Astrocyte (in vitro differentiated cells and primary cell): ENCODE measurements around the gene PEX11A. TPM values are rescaled to one million over a fixed set of nuclear protein-coding genes. Genes with fewer than 3 reads are reported as not detected.
A peak's percentile ranks its signal among the peaks of the same experiment; 100 is the strongest.

Experiments
- DNase-seq: peaks from one replicate; pipeline ENCODE4 v3.0.0-alpha.2; 2010; ENCODE audit warnings: low read depth
- FAIRE-seq: peaks from 2 replicates; lab custom pipeline; 2011; peaks lifted over from hg19 to GRCh38; lab: Jason Lieb, UNC
- H2AFZ ChIP-seq: 2 replicates; pipeline ENCODE4 v1.6.0; 2012; ENCODE audit warnings: low read depth, low read length, inconsistent platforms
- H3K27ac ChIP-seq: 2 replicates; pipeline ENCODE4 v1.5.1; 2011; ENCODE audit warnings: low read depth, low read length, inconsistent platforms
- H3K27me3 ChIP-seq: 2 replicates; pipeline ENCODE4 v1.6.0; 2011; ENCODE audit warnings: low read length, inconsistent platforms; ENCODE audit not compliant: insufficient read depth
- H3K36me3 ChIP-seq: 2 replicates; pipeline ENCODE4 v1.5.1; 2011; ENCODE audit warnings: low read length, inconsistent platforms; ENCODE audit not compliant: insufficient read depth
- H3K4me1 ChIP-seq: 2 replicates; pipeline ENCODE4 v1.5.1; 2011; ENCODE audit warnings: low read length, inconsistent platforms; ENCODE audit not compliant: insufficient read depth
- H3K4me2 ChIP-seq: 2 replicates; pipeline ENCODE4 v1.6.0; 2012; ENCODE audit warnings: low read length, inconsistent platforms
- H3K4me3 ChIP-seq: 2 replicates; pipeline ENCODE4 v1.5.1; 2011; ENCODE audit warnings: low read depth, mild to moderate bottlenecking, low read length, inconsistent platforms; ENCODE audit not compliant: insufficient read depth
- H3K79me2 ChIP-seq: 2 replicates; pipeline ENCODE4 v1.6.0; 2012; ENCODE audit warnings: mild to moderate bottlenecking, low read length, inconsistent platforms; ENCODE audit not compliant: insufficient read depth
- H3K9ac ChIP-seq: 2 replicates; pipeline ENCODE4 v1.6.0; 2012; ENCODE audit warnings: mild to moderate bottlenecking, low read length, inconsistent platforms
- H3K9me3 ChIP-seq: 2 replicates; pipeline ENCODE4 v1.5.1; 2012; ENCODE audit warnings: low read depth, mild to moderate bottlenecking, low read length, inconsistent platforms; ENCODE audit not compliant: insufficient read depth
- H4K20me1 ChIP-seq: 2 replicates; pipeline ENCODE4 v1.6.0; 2012; ENCODE audit warnings: low read length, inconsistent platforms; ENCODE audit not compliant: insufficient read depth
- H3K27ac Mint-ChIP-seq: one replicate; pipeline ENCODE4 v1.8.0; 2021; ENCODE audit warnings: mild to moderate bottlenecking, mixed read lengths; ENCODE audit not compliant: unreplicated experiment
- H3K27me3 Mint-ChIP-seq: one replicate; pipeline ENCODE4 v1.8.0; 2021; ENCODE audit warnings: low read depth, mixed read lengths; ENCODE audit not compliant: unreplicated experiment
- H3K36me3 Mint-ChIP-seq: one replicate; pipeline ENCODE4 v1.8.0; 2021; ENCODE audit warnings: low read depth, mixed read lengths; ENCODE audit not compliant: unreplicated experiment
- H3K4me1 Mint-ChIP-seq: one replicate; pipeline ENCODE4 v1.8.0; 2021; ENCODE audit warnings: low read depth, mixed read lengths; ENCODE audit not compliant: unreplicated experiment
- H3K4me3 Mint-ChIP-seq: one replicate; pipeline ENCODE4 v1.8.0; 2021; ENCODE audit warnings: mild to moderate bottlenecking, moderate library complexity, mixed read lengths; ENCODE audit not compliant: unreplicated experiment
- H3K9me3 Mint-ChIP-seq: one replicate; pipeline ENCODE4 v1.8.0; 2021; ENCODE audit warnings: mild to moderate bottlenecking, mixed read lengths; ENCODE audit not compliant: unreplicated experiment
- EZH2 ChIP-seq: IDR thresholded peaks from 2 replicates; pipeline ENCODE4 v1.6.1; 2012; ENCODE audit warnings: mild to moderate bottlenecking, low read length, inconsistent platforms; ENCODE audit not compliant: insufficient read depth
- total RNA-seq: library from RNA; stranded (reverse); gene quantifications from 2 replicates; pipeline ENCODE4 v1.2.1, GENCODE V29; 2021
- TF ChIP-seq, protein P1 (sequence below): IDR thresholded peaks from 2 replicates; pipeline ENCODE4 v1.5.1; 2011; ENCODE audit warnings: low read depth, mild to moderate bottlenecking, inconsistent platforms, low read length, moderate library complexity; ENCODE audit not compliant: insufficient read depth

PEX11A gene
- total RNA-seq, 1 donor from 2014 or later = 2.1 TPM

DNA sequence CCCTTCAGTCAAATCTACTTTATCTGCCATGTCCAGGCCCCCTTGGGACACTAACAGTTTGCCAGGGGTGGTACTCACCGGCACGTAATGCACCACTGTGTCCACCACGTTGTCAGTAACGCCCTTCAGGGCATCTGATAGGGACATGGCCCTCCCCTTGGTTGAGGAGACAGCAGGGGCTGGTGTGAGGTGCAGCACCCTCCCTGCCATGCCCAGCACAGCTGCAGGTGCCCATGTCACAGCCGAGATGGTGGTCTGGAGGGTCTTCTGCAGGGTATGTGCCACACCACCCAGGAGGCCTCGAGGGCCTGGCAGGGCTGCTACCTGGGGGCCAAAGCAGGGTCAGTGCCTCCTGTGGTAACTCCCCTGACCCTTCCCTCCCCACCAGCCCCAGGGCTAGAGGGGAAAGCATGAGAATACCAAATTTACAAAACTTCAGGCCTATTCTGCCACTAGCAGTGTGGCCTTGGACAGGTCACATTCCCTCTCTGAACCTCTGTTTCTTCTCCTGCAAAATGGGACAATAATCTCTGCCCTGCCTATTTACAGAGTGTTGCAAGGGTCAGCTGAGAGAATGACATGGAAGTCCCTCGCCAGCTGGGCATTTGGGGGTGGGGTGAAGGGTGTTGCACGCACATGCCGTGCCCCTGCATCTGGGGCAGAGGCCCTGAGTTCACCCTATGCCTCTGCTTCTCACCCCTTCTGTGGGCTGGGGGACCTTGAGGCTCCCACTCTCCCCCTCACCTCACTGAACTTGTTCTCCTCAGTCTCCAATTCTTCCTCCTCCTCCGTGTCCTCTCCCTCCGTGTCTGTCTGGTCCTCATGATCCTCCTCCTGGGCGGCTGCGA lies 23.5 kb downstream of the PEX11A start:
- no peak for DNase-seq

DNA sequence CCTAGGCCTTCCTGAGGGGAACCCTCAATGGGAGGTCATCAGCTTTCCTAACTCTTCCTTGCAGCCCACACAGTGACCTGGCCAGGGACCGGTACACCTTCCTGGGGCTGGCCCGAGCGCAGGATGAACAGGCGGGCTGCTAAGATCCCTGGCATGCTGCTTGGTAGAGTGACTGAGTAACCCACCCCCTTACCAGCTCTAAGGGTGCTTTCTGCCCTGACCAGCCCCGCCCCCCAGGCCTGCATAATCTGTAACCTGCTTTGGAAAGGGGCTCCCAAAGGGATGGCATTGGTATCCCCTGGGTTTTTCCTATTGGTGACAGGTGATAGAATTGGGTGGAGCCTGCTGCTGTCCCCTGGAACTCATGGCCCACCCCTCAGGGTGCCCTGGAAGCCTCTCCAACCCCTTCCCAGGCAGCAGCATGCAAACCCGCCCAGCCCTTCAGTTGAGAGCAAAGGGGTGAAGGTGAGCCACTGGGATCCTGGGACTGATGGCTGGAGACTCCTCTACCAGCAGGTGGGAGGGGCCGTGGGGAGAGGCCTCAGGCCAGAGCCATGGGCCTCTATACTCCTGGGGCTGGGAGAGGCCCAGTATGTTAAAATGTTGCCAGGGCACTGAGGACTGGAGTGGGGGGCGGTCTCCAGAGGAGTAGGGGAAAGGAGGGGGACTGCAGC lies 24.2 kb downstream of the PEX11A start:
- H3K4me3 ChIP-seq = no peak overlapping the region
- FAIRE-seq (no peak), DNase-seq (no peak)
- Mint-ChIP-seq H3K36me3 (peaks cover 1% of the 10 kb centered on the region), H3K9me3 (peaks cover 3% of the 10 kb centered on the region), H3K4me1 (peaks cover 6% of the 10 kb centered on the region), H3K27me3 (peaks cover 12% of the 10 kb centered on the region), H3K27ac (no peak overlapping the region), H3K4me3 (no peak overlapping the region)
- H3K9me3 ChIP-seq = no peaks in the 10 kb centered on the region
- H3K4me2 ChIP-seq = peak overlapping the region; percentile 84
- no peaks in the 10 kb centered on the region for H4K20me1 ChIP-seq
- no peaks in the 10 kb centered on the region for H3K36me3 ChIP-seq
- H3K27me3 ChIP-seq = peaks cover 3% of the 10 kb centered on the region
- no peaks in the 10 kb centered on the region for H3K79me2 ChIP-seq
- peak overlapping the region; percentile 78 for H2AFZ ChIP-seq
- TF ChIP-seq, protein P1, sequence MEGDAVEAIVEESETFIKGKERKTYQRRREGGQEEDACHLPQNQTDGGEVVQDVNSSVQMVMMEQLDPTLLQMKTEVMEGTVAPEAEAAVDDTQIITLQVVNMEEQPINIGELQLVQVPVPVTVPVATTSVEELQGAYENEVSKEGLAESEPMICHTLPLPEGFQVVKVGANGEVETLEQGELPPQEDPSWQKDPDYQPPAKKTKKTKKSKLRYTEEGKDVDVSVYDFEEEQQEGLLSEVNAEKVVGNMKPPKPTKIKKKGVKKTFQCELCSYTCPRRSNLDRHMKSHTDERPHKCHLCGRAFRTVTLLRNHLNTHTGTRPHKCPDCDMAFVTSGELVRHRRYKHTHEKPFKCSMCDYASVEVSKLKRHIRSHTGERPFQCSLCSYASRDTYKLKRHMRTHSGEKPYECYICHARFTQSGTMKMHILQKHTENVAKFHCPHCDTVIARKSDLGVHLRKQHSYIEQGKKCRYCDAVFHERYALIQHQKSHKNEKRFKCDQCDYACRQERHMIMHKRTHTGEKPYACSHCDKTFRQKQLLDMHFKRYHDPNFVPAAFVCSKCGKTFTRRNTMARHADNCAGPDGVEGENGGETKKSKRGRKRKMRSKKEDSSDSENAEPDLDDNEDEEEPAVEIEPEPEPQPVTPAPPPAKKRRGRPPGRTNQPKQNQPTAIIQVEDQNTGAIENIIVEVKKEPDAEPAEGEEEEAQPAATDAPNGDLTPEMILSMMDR = no peak
- no peak for TF ChIP-seq EZH2
- peaks cover 19% of the 10 kb centered on the region for H3K4me1 ChIP-seq
- no peak overlapping the region for H3K27ac ChIP-seq
- H3K9ac ChIP-seq = no peak overlapping the region

More for the DNA sequence above, 23.5 kb downstream of the PEX11A start:
- no peak overlapping the region for H3K9ac ChIP-seq
- H3K27me3 ChIP-seq = peaks cover 3% of the 10 kb centered on the region
- H3K4me1 ChIP-seq = peaks cover 19% of the 10 kb centered on the region
- H3K27ac ChIP-seq = no peak overlapping the region
- H3K9me3 ChIP-seq = no peaks in the 10 kb centered on the region
- TF ChIP-seq, protein P1 = no peak
- TF ChIP-seq EZH2 = no peak
- Mint-ChIP-seq H3K9me3 (peaks cover 4% of the 10 kb centered on the region), H3K27ac (no peak overlapping the region), H3K4me1 (peaks cover 11% of the 10 kb centered on the region), H3K4me3 (no peak overlapping the region), H3K27me3 (peaks cover 14% of the 10 kb centered on the region), H3K36me3 (peaks cover 1% of the 10 kb centered on the region)
- no peak for FAIRE-seq
- H3K4me2 ChIP-seq = no peak overlapping the region
- no peaks in the 10 kb centered on the region for H3K36me3 ChIP-seq
- no peak overlapping the region for H2AFZ ChIP-seq
- H3K79me2 ChIP-seq = no peaks in the 10 kb centered on the region
- no peaks in the 10 kb centered on the region for H4K20me1 ChIP-seq
- no peak overlapping the region for H3K4me3 ChIP-seq
